B cell (primary cell): Measurements from ENCODE around the gene RCAN3. TPM values are rescaled to one million over a fixed set of nuclear protein-coding genes. Genes with fewer than 3 reads are reported as not detected.
A peak's percentile ranks its signal among the peaks of the same experiment; 100 is the strongest.

Experiments used
- ATAC-seq: fragments of 200-7000 bp; cut with Tn5 transposase; one replicate; pipeline ENCODE4 v1.10.0; 2021; ENCODE audit warnings: low read depth, mild to moderate bottlenecking, moderate number of reproducible peaks, moderate library complexity
- CTCF ChIA-PET: fragments of 350-600 bp; sonication (Branson Sonifier 250); formaldehyde crosslinking; loops from one replicate; lab custom pipeline; 2021; ENCODE audit warnings: antibody characterized with exemption, inconsistent platforms; lab: Charles Lee
- POLR2A ChIA-PET: fragments of 350-600 bp; sonication (Branson Sonifier 250); formaldehyde crosslinking; loops from one replicate; lab custom pipeline; 2021; ENCODE audit warnings: antibody characterized with exemption; lab: Charles Lee
- DNase-seq: peaks from one replicate; pipeline ENCODE4 v3.0.0; 2013
- H2AFZ ChIP-seq: 2 replicates; pipeline ENCODE4 v1.6.1; 2012; ENCODE audit warnings: mild to moderate bottlenecking, low read depth, low read length; ENCODE audit not compliant: insufficient read depth, poor library complexity, severe bottlenecking
- H3K27ac ChIP-seq, 2 donors: 1 replicate in 1 of 2; 2 replicates in 1 of 2; pipeline ENCODE4 v1.5.1; 2012 to 2013; ENCODE audit warnings: low read length in 2 of 2, mild to moderate bottlenecking in 2 of 2, moderate library complexity in 1 of 2
- H3K27me3 ChIP-seq, 4 experiments: fragments of 200-600 bp in 1 of 4; sonication (generic) in 1 of 4; replicated peaks in 1 of 4; 1 replicate in 2 of 4; 2 replicates in 2 of 4; pipeline versions ENCODE4 v1.6.1 to v1.7.0; 2013 to 2016; ENCODE audit warnings: low read length in 3 of 4, mild to moderate bottlenecking in 2 of 4, mixed read lengths in 1 of 4, moderate library complexity in 1 of 4; ENCODE audit not compliant: insufficient read depth in 4 of 4, control insufficient read depth in 3 of 4; ENCODE audit errors: control extremely low read depth in 1 of 4
- H3K36me3 ChIP-seq, 2 experiments: replicated peaks in 1 of 2; 1 replicate in 1 of 2; 2 replicates in 1 of 2; pipeline versions ENCODE4 v1.6.1 to v1.7.1; 2013; ENCODE audit warnings: low read length in 1 of 2; ENCODE audit not compliant: insufficient read depth in 2 of 2, control insufficient read depth in 1 of 2; ENCODE audit errors: control extremely low read depth in 1 of 2, extremely low read depth in 1 of 2
- H3K4me1 ChIP-seq, 2 donors: fragments of 200-600 bp in 1 of 2; sonication (generic) in 1 of 2; 1 replicate in 1 of 2; 2 replicates in 1 of 2; pipeline versions ENCODE4 v1.5.1 to v1.6.1; 2013 to 2017; ENCODE audit warnings: low read length in 2 of 2; ENCODE audit not compliant: control insufficient read depth in 2 of 2, insufficient read depth in 2 of 2
- H3K4me2 ChIP-seq: replicated peaks from 2 replicates; pipeline ENCODE3; 2012; ENCODE audit warnings: mild to moderate bottlenecking, low read depth, low read length; ENCODE audit not compliant: poor library complexity, severe bottlenecking
- H3K4me3 ChIP-seq, 5 experiments: fragments of 200-600 bp in 1 of 5; sonication (generic) in 1 of 5; 1 replicate in 3 of 5; 2 replicates in 2 of 5; pipeline versions ENCODE4 v1.5.1 to v1.7.0; 2011 to 2016; ENCODE audit warnings: low read length in 4 of 5, mild to moderate bottlenecking in 4 of 5, low read depth in 2 of 5, control low read depth in 1 of 5, moderate library complexity in 1 of 5; ENCODE audit not compliant: insufficient read depth in 1 of 5; ENCODE audit errors: control extremely low read depth in 1 of 5, extremely low read depth in 1 of 5
- H3K79me2 ChIP-seq: fragments of 200-600 bp; sonication (generic); one replicate; pipeline ENCODE4 v1.6.0; 2016; ENCODE audit warnings: low read length; ENCODE audit not compliant: control insufficient read depth, insufficient read depth
- H3K9ac ChIP-seq: fragments of 200-600 bp; sonication (generic); 2 replicates; pipeline ENCODE4 v1.6.1; 2017; ENCODE audit warnings: mild to moderate bottlenecking, low read length, moderate library complexity
- H3K9me3 ChIP-seq, 3 donors: one replicate each; pipeline versions ENCODE4 v1.6.1 to v1.7.1; 2013; ENCODE audit warnings: low read length in 2 of 3; ENCODE audit not compliant: control insufficient read depth in 2 of 3, insufficient read depth in 1 of 3; ENCODE audit errors: control extremely low read depth in 1 of 3
- H4K20me1 ChIP-seq: 2 replicates; pipeline ENCODE4 v1.6.0; 2012; ENCODE audit warnings: mild to moderate bottlenecking, low read length; ENCODE audit not compliant: insufficient read depth, control insufficient read depth, poor library complexity, severe bottlenecking
- H3K27ac Mint-ChIP-seq: one replicate; pipeline ENCODE4 v1.8.0; 2021; ENCODE audit warnings: mixed read lengths
- H3K27me3 Mint-ChIP-seq: one replicate; pipeline ENCODE4 v1.8.0; 2021; ENCODE audit warnings: mixed read lengths
- H3K4me1 Mint-ChIP-seq: one replicate; pipeline ENCODE4 v1.8.0; 2021; ENCODE audit warnings: mixed read lengths
- H3K4me3 Mint-ChIP-seq: one replicate; pipeline ENCODE4 v1.8.0; 2021; ENCODE audit warnings: mixed read lengths
- H3K9me3 Mint-ChIP-seq: one replicate; pipeline ENCODE4 v1.8.0; 2022; ENCODE audit warnings: mixed read lengths; ENCODE audit not compliant: insufficient read depth
- EZH2 ChIP-seq: IDR thresholded peaks from 2 replicates; pipeline ENCODE4 v1.6.1; 2012; ENCODE audit warnings: borderline replicate concordance, low read depth, mild to moderate bottlenecking, moderate library complexity, low read length; ENCODE audit not compliant: insufficient read depth, poor library complexity, severe bottlenecking
- WGBS: methylation state at CpG from one replicate; pipeline ENCODE4 v1.1.5; 2013; ENCODE audit warnings: missing lambda C conversion rate; ENCODE audit not compliant: insufficient coverage; 5-methylcytosine and 5-hydroxymethylcytosine counted together
- intact Hi-C: fragments of 100-400 bp; cut with micrococcal nuclease; formaldehyde crosslinking; loops from one replicate; pipeline ENCODE4 v1.10.0; 2022
- polyA plus RNA-seq: library from polyadenylated mRNA; depleted of rRNA; stranded (reverse); fragments of >200 nt; gene quantifications from 2 replicates; pipeline ENCODE4 v1.2.3, GENCODE V29; 2012
- total RNA-seq, 2 donors: library from RNA; stranded (reverse); fragments of 120-200 nt in 1 of 2; gene quantifications; 1 replicate in 1 of 2; 2 replicates in 1 of 2; pipeline versions ENCODE4 v1.2.3 to v1.2.4, GENCODE V29; 2013 to 2022
- TF ChIP-seq, protein P1 (sequence below): fragments of 200-600 bp; IDR thresholded peaks from one replicate; pipeline ENCODE4 v1.8.0; 2022; ENCODE audit warnings: antibody characterized with exemption, mild to moderate bottlenecking

The RCAN3 gene
- total and polyA plus RNA-seq, 2 donors (not counting 1 experiment from before 2014, with no cell fraction given), result 19.3 to 37.3 TPM

- H3K9ac ChIP-seq, result peak overlapping the region; percentile 70
- ATAC-seq, result no peak
- CTCF ChIA-PET, result no interaction called here
- no peaks in the 10 kb centered on the region for H4K20me1 ChIP-seq
- H2AFZ ChIP-seq, result peak overlapping the region; percentile 86
- POLR2A ChIA-PET, result no interaction called here
- no peaks in the 10 kb centered on the region for H3K36me3 ChIP-seq
- H3K27me3 ChIP-seq, result peaks cover 0 to 34% (median 9%) of the 10 kb centered on the region in 4 experiments
- Mint-ChIP-seq H3K27ac (no peak overlapping the region), H3K4me1 (peaks cover 18% of the 10 kb centered on the region), H3K9me3 (no peaks in the 10 kb centered on the region), H3K4me3 (peak overlapping the region; percentile 74), H3K27me3 (peaks cover 21% of the 10 kb centered on the region)
- H3K4me2 ChIP-seq, result peak overlapping the region; percentile 98
- peaks cover 0 to 5% (median 0%) of the 10 kb centered on the region in 3 donors for H3K9me3 ChIP-seq
- H3K27ac ChIP-seq, result no peak overlapping the region
- intact Hi-C loops, result no loop called here
- H3K4me1 ChIP-seq, result peaks cover 11 to 17% of the 10 kb centered on the region in 2 donors
- H3K4me3 ChIP-seq, result peak overlapping the region in 4 of 5 experiments; percentile 25 to 68 (median 49)
- TF ChIP-seq, protein P1, sequence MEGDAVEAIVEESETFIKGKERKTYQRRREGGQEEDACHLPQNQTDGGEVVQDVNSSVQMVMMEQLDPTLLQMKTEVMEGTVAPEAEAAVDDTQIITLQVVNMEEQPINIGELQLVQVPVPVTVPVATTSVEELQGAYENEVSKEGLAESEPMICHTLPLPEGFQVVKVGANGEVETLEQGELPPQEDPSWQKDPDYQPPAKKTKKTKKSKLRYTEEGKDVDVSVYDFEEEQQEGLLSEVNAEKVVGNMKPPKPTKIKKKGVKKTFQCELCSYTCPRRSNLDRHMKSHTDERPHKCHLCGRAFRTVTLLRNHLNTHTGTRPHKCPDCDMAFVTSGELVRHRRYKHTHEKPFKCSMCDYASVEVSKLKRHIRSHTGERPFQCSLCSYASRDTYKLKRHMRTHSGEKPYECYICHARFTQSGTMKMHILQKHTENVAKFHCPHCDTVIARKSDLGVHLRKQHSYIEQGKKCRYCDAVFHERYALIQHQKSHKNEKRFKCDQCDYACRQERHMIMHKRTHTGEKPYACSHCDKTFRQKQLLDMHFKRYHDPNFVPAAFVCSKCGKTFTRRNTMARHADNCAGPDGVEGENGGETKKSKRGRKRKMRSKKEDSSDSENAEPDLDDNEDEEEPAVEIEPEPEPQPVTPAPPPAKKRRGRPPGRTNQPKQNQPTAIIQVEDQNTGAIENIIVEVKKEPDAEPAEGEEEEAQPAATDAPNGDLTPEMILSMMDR, result no peak
- TF ChIP-seq EZH2, result no peak
- no peak for DNase-seq
- no peaks in the 10 kb centered on the region for H3K79me2 ChIP-seq
- WGBS, result 76% methylated on average over 17 of the region's 19 CpGs
These were observed 53.8 kb downstream of the RCAN3 start for GRCh38 chr1:24556414-24556795.

- TF ChIP-seq, protein P1, result no peak
- no peak for TF ChIP-seq EZH2
- WGBS, result 89% methylated on average over 4 of the region's 6 CpGs
- CTCF ChIA-PET, result interaction anchor here (1.2 kb wide), 1 partner anchor 31 kb away, joined by 3 read pairs; no protein-coding TSS in a partner anchor
- H3K4me1 Mint-ChIP-seq, result peaks cover 15% of the 10 kb centered on the region
- Histone ChIP-seq H4K20me1 (no peaks in the 10 kb centered on the region), H3K36me3 (no peaks in the 10 kb centered on the region), H2AFZ (no peak overlapping the region), H3K4me1 (peaks cover 11 to 12% of the 10 kb centered on the region in 2 donors), H3K79me2 (no peaks in the 10 kb centered on the region), H3K4me2 (no peak overlapping the region), H3K4me3 (no peak overlapping the region), H3K27me3 (peaks cover 0 to 34% (median 9%) of the 10 kb centered on the region in 4 experiments), H3K9ac (no peak overlapping the region), H3K27ac (no peak overlapping the region), H3K9me3 (peaks cover 0 to 5% (median 0%) of the 10 kb centered on the region in 3 donors)
- no peak for DNase-seq
- H3K27ac Mint-ChIP-seq, result peak overlapping the region; percentile 6
- intact Hi-C loops, result no loop called here
- H3K9me3 Mint-ChIP-seq, result no peaks in the 10 kb centered on the region
- POLR2A ChIA-PET, result no interaction called here
- peak overlapping the region; percentile 74 for H3K4me3 Mint-ChIP-seq
- H3K27me3 Mint-ChIP-seq, result peaks cover 21% of the 10 kb centered on the region
- ATAC-seq, result no peak
These were observed 54.6 kb downstream of the RCAN3 start for GRCh38 chr1:24557220-24557619.
